Left renal cortex interstitium (tissue), 4 donors: ENCODE data around the gene RELN. TPM values are rescaled to one million over a fixed set of nuclear protein-coding genes. Genes with fewer than 3 reads are reported as not detected.
"Not testable (repeated sequence)": the region's sequence is repeated elsewhere in the genome, so short reads cannot be mapped to it uniquely, and the experiment has no call there.

ENCODE experiments used
- DNase-seq, 4 donors: peaks; one replicate each; pipeline ENCODE4 v3.0.0-alpha.2; 2013; ENCODE audit warnings: low read depth in 4 of 4, low spot score in 2 of 4, missing footprints in 1 of 4
- polyA plus RNA-seq, 4 donors: library from polyadenylated mRNA; unstranded; fragments of 120-200 nt; gene quantifications; one replicate each; pipeline ENCODE4 v1.2.1, GENCODE V29; 2013; ENCODE audit not compliant: insufficient read length in 4 of 4

Gene RELN
- polyA plus RNA-seq, 4 donors = 8.3 to 20.0 (median 13.4) TPM

DNA sequence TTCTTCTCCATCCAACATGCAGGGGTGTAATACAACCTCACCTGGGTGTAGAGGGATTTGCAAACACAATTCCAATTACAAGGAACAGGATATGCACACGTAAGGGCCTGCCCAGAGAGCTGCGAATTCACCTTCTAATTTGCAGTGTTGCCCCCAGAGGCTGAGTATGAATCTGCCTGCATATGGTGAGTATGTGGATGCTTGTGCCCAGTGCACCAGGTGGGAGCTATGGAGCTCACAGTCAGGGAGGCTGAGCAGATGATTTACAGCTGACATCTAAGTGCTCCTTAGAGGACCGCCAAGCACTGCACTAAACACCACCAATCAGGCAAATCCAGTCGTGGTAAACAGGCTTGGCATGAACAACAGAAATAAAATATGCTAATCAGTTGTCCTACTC is 132.0 kb downstream of the RELN start:
- DNase-seq = no peak

DNA sequence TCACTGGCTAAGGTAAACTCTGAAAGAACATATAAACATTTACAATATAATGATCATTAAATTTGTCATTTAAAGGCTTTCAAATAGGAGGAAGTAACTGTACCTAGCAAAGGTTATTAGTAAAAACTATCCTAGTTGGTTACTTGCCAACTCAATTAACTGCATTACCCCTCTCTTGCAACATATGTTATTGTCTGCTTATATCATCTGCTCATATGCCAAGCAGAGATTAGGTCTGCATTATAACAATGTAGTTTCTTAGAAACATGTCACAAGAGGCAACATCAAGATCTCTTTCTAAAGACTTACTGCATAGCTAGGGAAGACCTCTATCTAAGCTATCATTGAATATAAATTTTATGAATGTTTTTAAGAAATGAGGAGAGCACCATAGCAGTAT is 132.5 kb downstream of the RELN start:
- no peak for DNase-seq

DNA sequence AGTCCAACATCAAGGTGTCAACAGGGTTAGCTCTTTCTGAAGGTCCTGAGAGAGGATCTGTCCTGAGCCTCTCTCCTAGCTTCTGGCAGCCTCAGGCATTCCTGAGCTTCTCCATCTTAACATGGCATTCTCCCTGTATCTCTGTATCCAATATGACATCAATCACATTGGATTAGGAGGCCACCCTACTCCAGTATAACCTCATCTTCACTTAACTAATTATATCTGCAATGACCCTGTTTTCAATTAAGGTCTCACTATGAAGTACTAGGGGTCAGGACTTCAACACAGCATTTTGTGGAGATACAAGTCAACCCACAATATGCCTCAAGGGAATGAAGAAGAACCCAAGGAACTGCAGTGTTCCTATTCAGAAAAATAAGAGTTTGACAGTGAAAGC is 133.8 kb downstream of the RELN start:
- DNase-seq = no peak

DNA sequence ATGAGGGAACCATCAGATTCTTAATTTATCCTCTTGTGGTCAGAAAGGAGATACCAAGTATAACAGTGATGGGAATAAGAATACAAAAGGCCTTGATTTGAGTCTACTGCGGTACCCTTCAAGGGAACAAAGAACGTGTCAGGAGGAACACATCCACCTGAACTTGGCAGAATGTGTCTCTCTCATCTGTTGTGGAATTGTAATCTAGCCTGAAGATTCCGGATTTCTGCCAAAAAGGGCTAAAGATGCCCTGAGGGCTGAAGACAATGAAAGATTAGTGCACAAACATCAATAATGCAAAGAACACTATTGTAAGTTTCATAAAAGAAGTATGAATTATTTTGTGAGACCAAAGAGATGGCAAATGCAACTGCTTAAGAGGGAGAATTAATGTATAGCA is 134.8 kb downstream of the RELN start:
- no peak for DNase-seq

DNA sequence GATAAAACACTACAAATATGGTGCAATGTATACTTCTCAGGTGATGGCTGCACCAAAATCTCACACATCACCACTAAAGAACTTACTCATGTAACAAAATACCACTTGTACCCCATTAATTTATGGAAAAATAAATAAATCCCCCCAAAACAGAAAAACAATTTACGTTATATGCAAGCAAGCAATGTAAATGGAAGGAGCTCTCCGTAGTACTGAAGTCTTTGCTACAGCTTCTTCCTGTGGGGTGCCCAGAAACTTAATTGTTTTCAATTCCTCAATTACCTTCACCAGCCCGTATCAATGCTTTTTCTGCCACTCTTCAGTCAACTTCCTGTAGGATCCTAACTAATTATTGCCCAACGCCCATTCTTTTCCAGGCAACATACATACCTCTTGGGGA is 138.1 kb downstream of the RELN start:
- DNase-seq = peak in 3 of 4 donors; percentile 19 to 39 (median 20)

DNA sequence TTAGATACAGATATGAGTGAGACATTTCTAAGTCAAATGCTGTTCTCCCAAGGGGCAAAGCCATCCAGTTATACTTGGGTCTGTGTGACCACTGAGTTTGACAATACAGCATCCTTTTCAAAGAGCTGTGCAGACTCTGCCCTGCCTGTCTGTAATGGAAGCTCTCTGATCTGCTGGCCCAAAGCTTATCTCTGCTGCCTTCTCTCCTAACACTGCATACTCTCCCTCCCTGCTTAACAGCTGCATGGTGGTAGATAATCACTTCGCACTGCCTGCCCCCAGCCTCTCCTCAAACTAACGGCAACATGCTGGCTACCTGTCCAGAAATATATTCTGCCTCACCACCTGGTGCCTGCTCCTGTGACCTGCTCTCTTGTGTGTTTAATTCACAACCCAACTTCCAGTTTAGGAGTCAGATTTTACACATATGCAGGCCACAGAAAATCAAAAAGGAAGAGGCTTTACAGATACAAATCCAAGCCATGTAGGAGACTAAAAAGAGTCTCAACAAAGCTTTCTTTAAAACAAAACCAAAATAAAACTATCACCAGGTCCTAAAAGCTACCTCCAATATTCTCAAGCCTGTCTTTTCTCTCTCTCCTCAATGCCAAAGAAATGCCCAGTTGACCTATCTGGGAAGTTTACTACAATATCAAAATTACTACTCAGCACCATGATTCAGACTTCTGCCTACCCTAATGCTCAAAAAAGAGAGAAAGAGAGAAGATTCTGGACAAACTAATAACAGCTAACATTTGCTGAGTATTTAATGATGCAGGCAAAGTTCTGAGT is 145.6 kb downstream of the RELN start:
- DNase-seq = no peak

DNA sequence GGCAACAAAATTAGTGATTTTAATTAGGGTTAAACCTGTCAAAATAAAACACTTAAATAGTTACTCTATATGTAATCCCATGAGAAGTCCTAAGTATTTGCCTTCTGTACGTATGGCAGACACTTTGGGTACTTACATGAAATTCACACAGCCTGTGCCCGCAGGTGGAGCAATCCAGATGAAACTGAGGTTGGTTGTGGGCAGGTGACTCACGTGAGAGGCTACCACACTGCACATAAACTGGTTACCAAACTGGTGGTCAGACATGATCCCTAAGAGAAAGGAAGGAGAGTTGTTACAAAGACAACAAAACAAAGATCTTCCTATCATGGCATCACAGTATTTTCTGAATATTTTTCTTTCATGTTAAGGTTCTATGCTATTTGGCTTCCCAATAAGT is 156.1 kb downstream of the RELN start:
- DNase-seq = no peak

DNA sequence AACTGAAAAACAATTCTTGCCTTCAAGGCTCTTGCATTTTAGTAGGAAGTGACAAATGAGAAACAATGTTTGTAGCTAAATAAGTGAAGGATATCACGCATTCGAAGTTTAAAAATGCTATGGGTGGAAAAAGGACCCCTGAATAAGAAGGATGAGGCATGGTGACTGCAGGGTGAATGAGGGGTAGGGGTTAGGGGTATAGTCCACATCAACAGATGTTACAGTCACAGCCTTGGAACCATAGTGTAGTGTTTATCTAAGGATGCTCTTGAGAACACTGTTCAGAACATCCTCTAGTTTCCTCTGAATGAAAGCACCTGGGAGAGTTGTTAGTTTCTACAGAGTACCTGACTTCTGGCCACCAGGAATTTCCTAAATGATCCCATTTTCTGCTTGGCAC is 157.0 kb downstream of the RELN start:
- no peak for DNase-seq

DNA sequence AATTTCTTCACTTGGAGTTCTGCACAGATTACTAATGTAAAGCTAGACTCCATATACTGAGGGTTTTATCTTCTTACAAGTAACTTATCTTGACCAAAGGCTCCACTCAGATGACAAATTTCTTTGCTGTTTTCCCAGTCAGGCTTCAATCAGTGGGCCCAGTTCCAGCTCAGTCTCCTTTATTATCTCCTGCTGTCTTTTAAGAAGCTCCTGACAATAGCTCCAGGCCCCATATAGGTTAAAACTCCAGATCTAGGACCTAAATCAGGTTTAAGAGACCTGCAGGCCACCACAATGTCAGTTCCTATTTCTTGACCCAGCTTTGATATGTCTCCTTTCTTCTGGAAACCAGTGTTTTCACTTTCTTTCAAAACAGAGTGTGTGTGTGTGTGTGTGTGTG is 165.2 kb downstream of the RELN start:
- no peak for DNase-seq

DNA sequence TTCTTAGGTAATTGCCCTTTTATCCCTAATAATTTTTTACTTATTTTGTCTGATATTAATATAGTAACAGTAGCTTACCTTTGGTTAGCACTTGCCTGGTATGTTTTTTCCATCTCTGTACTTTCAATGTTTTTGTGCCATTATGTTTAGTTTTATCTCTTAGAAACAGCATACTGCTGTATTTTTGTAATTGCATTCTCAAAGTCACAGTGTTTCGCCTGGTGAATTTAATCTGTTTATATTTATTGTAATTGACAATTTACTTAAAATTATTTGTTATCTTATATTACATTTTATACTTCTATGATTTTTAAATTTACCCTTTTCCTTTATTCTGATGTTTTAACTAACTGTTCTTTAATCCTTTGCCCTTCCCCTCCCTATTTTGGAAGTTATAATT is 166.4 kb downstream of the RELN start:
- no peak for DNase-seq

DNA sequence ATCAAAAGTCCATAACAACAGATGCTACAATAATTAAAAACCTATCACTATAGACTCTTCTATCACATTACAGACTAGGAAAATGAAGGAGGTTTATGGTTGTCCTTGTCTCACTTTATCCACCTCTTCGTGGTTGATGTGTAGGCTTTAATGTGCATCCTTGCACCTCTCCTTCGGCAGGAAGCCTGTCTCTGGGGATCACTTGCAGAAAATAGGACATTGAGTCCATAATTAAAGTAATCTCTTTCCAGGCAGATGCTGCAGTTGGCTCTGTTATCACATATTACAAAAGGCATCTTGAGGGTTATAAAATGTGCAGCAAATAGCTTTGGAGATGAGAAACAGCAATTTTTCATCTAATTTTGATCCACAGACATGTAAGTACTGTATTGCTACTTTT is 168.4 kb downstream of the RELN start:
- DNase-seq = no peak

DNA sequence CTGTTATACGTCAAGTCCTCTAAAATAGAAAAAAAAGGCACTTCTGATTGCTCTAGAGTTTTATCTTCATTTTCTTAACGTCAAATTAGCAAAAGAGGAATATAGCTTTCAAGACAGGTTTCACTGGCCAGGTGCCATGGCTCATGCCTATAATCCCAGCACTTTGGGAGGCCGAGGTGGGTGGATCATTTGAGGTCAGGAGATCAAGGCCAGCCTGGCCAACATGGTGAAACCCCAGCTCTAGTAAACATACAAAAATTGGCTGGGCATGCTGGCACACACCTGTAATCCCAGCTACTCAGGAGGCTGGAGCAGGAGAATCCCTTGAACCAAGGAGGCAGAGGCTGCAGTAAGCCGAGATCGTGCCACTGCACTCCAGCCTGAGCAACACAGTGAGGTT is 173.5 kb downstream of the RELN start:
- not testable (repeated sequence) for DNase-seq

DNA sequence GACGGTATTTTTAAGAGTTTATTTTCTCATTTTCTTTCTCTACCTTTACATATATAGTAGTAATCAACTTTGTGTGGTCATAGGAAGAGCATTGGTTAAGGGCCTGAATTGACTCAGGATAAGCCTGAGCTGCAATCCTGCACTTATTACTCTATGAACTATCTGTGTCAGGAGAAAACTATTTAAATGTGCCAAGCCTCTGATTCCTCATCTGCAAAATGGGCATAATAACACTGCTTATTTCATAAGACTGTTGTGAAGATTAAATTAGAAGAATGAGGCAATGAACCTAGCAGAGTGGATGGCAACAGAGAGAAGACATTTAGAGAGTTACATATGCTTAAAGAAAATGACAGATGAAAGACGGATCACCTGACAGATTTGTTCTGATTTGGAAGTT is 175.5 kb downstream of the RELN start:
- no peak for DNase-seq

DNA sequence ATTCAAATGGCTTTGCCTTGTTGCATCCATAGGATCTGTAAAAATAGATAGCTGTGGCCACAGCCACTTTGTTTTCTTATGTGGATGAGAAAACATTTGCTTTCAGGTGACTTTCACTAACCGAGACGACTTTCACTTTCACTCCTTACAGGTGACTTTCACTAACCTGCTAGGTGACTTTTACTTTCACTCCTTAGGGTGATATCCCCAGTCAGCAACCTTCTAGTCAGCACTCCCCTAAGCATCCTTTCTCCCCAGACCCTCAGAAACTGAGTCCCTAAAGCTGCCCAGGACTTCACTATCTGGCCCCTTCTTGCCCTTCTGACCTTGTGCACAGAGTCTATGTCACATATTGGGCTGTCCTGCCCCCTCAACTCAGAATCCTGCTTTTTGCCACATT is 177.5 kb downstream of the RELN start:
- no peak for DNase-seq

DNA sequence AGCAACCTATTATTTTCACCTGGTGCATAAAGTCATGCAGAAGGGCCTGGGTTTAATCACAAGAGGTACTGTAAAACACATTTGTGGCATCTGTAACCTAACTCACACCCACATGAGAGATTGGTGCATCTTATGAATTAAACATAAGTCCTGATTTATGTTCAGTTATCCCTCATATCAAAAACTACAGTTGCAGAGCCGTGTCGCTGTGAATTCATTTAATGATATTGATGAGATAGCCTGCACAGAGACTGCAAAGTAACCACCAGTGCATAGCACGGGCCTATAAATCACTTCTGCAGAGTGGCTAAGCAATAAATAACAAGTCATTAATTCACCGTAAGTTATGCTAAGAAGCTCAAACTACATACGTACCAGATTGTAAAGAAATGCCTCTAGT is 178.2 kb downstream of the RELN start:
- no peak for DNase-seq

DNA sequence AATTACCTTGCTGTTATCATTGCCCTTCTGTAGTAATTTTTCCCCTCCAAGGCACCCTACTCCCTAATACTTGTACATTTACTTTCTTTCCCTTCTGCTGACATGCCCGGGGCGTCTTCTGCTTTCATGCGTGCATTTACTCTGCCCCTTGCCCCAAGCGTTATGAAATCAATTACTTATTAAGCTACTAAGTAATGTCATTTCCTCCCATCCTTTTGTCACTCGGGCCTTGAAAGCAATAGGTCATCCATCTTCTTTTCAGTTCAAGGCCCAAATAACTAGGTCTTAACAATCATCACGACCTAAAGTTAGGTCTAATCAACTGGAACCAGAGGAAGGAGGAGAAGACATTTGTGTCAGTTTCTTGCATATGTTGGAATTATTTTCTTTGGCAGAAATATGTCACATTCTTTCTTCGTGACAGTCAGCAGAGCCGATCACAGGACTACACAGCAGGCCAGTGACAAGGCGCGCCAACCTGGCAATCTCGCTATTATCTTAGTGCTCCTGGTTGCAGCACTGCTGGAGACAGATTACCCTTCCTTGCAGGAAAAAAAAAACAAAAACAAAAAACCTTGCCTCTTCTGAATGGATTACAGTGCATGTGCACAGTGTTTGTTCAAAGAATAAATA is 179.2 kb downstream of the RELN start:
- DNase-seq = no peak

DNA sequence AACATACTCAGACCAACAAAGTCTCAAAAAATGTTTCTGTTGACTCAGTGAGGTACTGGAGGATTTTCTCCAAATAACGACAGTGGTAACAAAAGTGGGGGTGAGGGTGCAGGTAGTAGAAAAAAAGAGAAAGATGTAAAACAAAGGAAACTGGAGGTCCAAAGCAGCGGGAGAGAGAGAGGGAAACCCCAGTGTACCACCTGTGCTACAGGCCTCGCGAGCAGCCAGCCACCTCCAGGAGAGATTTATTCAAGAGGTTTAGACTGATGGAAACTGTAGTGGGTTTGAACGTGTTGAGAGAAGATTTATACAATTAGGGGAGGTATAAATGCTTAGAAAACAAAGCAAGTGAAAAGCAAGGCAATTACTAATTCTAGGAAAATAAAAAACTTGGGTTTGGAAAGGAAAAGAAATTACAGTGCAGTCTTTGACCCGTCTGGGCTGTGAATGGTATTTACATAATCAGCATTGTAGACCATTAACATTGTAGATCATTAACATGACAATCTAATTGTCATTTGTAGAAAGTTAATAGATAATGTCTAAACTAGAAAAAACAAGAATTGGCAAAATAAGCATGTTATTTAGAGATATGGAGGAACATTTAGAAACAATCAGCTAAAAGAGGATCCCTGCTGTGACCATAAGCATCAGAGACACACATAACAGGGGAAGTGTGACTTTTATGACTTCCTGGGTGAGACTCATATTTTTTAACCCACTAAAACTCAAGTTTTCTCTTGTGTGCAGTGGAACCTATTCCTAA is 180.0 kb downstream of the RELN start:
- no peak for DNase-seq

DNA sequence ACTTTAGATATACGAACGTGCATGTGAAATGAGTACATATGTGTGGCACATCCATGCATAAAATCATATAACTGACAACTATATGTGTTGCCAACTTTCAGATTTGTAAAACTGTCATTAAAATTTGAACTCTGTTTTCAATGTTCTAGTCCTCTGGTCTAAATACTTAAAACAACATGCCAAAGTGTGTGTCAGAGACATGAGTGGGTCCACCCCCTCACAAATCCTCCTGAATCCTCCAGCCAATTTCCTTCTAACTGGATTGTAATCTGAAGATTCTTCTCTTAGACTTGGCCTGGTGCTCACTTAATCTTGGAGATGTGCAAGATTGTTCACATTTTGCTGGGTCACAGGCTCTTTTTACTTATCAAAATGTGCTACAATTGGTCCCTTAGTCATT is 184.1 kb downstream of the RELN start:
- DNase-seq = no peak

DNA sequence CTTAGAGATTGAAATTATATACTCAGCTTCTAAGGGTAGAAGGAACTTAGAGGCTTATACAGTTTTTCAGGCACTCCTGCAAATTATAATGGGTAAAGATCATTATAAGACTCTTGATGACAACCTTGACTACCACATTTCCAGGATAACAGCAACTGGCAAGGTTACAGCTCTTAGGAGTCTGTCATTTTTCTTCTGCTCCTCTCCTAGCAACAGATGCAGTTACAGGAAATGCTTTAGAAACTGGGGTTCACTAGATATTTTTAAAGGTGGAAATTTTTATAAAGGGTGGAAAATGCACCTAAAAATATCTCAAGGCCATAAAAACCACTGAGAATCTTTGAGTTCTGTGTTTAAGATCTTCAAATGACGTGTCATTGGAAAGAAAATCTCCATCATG is 185.8 kb downstream of the RELN start:
- DNase-seq = no peak

DNA sequence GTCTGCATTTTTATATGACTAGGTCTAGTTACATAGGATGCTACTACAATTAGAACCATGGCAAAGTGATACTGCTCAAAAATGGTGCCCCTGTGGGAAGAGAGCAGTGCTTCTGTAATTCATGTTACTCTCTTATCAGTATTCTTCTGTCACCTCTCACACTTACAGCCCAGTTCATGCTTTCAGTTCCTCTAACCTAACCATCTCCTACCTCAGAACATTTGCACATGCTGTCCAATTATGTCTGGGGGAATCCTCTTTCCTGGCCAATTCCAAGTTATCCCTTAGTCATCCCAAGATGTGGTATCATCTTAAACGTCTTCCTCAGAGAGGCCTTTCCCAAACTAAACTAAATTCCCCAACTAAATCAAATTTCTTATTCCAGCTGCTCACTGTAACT is 190.2 kb downstream of the RELN start:
- no peak for DNase-seq

DNA sequence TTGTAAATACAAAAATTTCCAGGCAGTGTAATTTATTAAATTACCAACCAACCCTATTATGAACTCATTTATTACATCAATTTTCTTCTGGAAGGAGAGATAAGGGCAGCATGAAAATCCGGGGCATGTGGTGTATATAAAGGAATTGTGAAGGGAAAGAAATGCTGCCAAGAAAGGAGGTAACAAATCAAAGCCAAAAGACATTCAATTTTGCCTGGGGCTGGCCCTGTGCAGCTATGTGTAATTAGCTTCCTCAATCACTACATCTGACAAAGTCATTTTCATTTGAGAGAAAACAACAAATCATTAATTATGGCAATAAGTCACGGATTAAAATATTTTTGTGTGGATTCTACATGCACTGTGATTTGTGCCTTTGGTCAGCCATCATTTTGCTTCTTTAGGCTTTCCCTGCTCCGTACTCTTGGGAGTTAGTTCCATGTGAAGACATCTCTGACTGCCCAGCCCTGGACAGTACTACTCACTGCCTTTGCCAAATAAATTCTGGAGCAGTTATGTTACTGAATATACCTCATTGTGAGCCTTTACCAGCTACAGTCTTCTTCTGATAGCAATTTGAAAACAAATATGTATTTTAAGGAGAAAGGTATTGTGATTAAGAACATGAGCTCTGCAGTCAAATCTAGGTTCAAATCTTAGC is 191.7 kb downstream of the RELN start:
- DNase-seq = no peak
